Hepatocyte (in vitro differentiated cells): ENCODE results near the gene FOXN3. TPM values are rescaled to one million over a fixed set of nuclear protein-coding genes. Genes with fewer than 3 reads are reported as not detected.
A peak's percentile ranks its signal among the peaks of the same experiment; 100 is the strongest.

Experiments used
- DNase-seq: peaks from one replicate; pipeline ENCODE4 v3.0.0-alpha.2; 2016; ENCODE audit warnings: low spot score
- H2AFZ ChIP-seq: fragments of 200-600 bp; sonication (generic); 2 replicates; pipeline ENCODE4 v1.6.0; 2016; ENCODE audit warnings: antibody characterized with exemption, mild to moderate bottlenecking
- H3K27ac ChIP-seq: fragments of 200-600 bp; sonication (generic); 2 replicates; pipeline ENCODE4 v1.5.1; 2016; ENCODE audit warnings: mild to moderate bottlenecking
- H3K27me3 ChIP-seq: fragments of 200-600 bp; sonication (generic); 2 replicates; pipeline ENCODE4 v1.6.1; 2016
- H3K36me3 ChIP-seq: fragments of 200-600 bp; sonication (generic); replicated peaks from 2 replicates; pipeline ENCODE4 v1.5.1; 2016; ENCODE audit warnings: low read depth; ENCODE audit not compliant: insufficient read depth
- H3K4me1 ChIP-seq: fragments of 200-600 bp; sonication (generic); 2 replicates; pipeline ENCODE4 v1.5.1; 2016; ENCODE audit warnings: mild to moderate bottlenecking, moderate library complexity; ENCODE audit not compliant: insufficient read depth
- H3K4me2 ChIP-seq: fragments of 200-600 bp; sonication (generic); 2 replicates; pipeline ENCODE4 v1.6.0; 2016
- H3K4me3 ChIP-seq: fragments of 200-600 bp; sonication (generic); 2 replicates; pipeline ENCODE4 v1.5.1; 2016; ENCODE audit warnings: mild to moderate bottlenecking
- H3K79me2 ChIP-seq: fragments of 200-600 bp; sonication (generic); 2 replicates; pipeline ENCODE4 v1.6.0; 2017; ENCODE audit warnings: mild to moderate bottlenecking
- H3K9me2 ChIP-seq: fragments of 200-600 bp; sonication (generic); replicated peaks from 2 replicates; pipeline ENCODE4 v1.6.0; 2017; ENCODE audit warnings: mild to moderate bottlenecking; ENCODE audit not compliant: insufficient read depth
- H3K9me3 ChIP-seq: fragments of 200-600 bp; sonication (generic); 2 replicates; pipeline ENCODE4 v1.5.1; 2016; ENCODE audit warnings: low read depth, mild to moderate bottlenecking
- H4K20me1 ChIP-seq: fragments of 200-600 bp; sonication (generic); 2 replicates; pipeline ENCODE4 v1.6.0; 2016; ENCODE audit warnings: mild to moderate bottlenecking; ENCODE audit not compliant: insufficient read depth, poor library complexity, severe bottlenecking
- EZH2 ChIP-seq: fragments of 200-600 bp; sonication (generic); IDR thresholded peaks from 2 replicates; pipeline ENCODE4 v1.6.1; 2016; ENCODE audit warnings: antibody characterized with exemption, mild to moderate bottlenecking, borderline replicate concordance
- EZH2phosphoT487 ChIP-seq: fragments of 200-600 bp; sonication (generic); IDR thresholded peaks from one replicate; pipeline ENCODE4 v1.6.1; 2018; ENCODE audit warnings: antibody characterized with exemption, mild to moderate bottlenecking, low read depth, moderate library complexity; ENCODE audit not compliant: unreplicated experiment, severe bottlenecking
- WGBS: methylation state at CpG from one replicate; pipeline ENCODE4 v1.1.6; 2016; ENCODE audit warnings: low lambda C conversion rate; ENCODE audit errors: missing lambda C conversion rate; 5-methylcytosine and 5-hydroxymethylcytosine counted together
- polyA plus RNA-seq: library from polyadenylated mRNA; unstranded; fragments of >200 nt; fragmentation: Nextera tagmentation; extraction: Ambion mirVana; gene quantifications from 2 replicates; pipeline ENCODE4 v1.2.1, GENCODE V29; 2016
- total RNA-seq: library from RNA; depleted of rRNA; stranded (reverse); fragments of >200 nt; gene quantifications from 2 replicates; pipeline ENCODE4 v1.2.3, GENCODE V29; 2014
- TF ChIP-seq, protein P1 (sequence below): fragments of 200-600 bp; sonication (generic); IDR thresholded peaks from 2 replicates; pipeline ENCODE4 v1.5.1; 2016; ENCODE audit warnings: antibody characterized with exemption, mild to moderate bottlenecking; ENCODE audit not compliant: poor library complexity

The FOXN3 gene
- total and polyA plus RNA-seq, 2 experiments from 2014 or later = 42.2 to 47.6 TPM

DNA sequence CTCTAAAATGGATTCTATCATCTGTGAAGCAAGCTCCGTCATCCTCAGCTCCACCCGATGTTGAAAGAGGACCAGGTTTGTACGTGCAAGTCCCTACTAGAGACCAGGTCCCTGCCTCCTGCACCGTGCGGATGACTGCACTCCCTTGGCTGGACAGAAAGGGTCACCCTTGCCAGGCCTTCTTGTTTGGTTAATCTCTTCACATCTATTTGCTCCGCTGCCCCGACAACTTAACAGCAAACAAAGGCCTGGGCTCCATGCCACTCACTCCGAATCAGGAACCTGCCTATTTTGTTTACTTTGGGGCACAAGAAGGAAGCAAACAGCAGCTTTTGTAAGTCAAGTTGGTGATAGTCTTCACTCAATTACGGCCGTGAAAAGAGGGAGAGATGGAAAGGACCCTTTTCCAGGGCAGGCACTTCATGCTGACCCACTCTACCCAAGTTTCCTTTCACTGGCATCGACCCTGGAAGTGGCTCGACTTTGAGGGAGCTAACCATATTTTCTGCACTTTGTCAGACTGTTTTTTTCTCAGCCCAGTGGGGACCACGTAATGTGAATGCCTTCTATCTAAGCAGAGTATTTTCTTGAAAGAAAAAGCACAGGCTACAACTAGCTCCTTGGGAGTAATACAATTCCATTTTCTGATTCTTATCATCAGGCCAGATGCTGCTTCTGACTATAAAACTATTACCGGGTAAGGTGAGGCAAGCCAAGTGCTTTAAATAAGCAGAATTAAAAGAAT lies 202.6 kb downstream of the FOXN3 start:
- peak overlapping the region; percentile 39 for H3K4me2 ChIP-seq
- no peaks in the 10 kb centered on the region for H3K9me3 ChIP-seq
- H3K9me2 ChIP-seq = no peaks in the 10 kb centered on the region
- peaks cover 12% of the 10 kb centered on the region for H3K79me2 ChIP-seq
- peak overlapping the region; percentile 66 for H3K27ac ChIP-seq
- peak; percentile 40 for DNase-seq
- H3K4me3 ChIP-seq = peak overlapping the region; percentile 8
- H2AFZ ChIP-seq = no peak overlapping the region
- H4K20me1 ChIP-seq = no peaks in the 10 kb centered on the region
- no peaks in the 10 kb centered on the region for H3K27me3 ChIP-seq
- TF ChIP-seq EZH2 = no peak
- TF ChIP-seq, protein P1, sequence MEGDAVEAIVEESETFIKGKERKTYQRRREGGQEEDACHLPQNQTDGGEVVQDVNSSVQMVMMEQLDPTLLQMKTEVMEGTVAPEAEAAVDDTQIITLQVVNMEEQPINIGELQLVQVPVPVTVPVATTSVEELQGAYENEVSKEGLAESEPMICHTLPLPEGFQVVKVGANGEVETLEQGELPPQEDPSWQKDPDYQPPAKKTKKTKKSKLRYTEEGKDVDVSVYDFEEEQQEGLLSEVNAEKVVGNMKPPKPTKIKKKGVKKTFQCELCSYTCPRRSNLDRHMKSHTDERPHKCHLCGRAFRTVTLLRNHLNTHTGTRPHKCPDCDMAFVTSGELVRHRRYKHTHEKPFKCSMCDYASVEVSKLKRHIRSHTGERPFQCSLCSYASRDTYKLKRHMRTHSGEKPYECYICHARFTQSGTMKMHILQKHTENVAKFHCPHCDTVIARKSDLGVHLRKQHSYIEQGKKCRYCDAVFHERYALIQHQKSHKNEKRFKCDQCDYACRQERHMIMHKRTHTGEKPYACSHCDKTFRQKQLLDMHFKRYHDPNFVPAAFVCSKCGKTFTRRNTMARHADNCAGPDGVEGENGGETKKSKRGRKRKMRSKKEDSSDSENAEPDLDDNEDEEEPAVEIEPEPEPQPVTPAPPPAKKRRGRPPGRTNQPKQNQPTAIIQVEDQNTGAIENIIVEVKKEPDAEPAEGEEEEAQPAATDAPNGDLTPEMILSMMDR = peak; percentile 9
- H3K4me1 ChIP-seq = peaks cover 17% of the 10 kb centered on the region
- 61% methylated on average over 14 of the region's 14 CpGs for WGBS
- no peaks in the 10 kb centered on the region for H3K36me3 ChIP-seq

DNA sequence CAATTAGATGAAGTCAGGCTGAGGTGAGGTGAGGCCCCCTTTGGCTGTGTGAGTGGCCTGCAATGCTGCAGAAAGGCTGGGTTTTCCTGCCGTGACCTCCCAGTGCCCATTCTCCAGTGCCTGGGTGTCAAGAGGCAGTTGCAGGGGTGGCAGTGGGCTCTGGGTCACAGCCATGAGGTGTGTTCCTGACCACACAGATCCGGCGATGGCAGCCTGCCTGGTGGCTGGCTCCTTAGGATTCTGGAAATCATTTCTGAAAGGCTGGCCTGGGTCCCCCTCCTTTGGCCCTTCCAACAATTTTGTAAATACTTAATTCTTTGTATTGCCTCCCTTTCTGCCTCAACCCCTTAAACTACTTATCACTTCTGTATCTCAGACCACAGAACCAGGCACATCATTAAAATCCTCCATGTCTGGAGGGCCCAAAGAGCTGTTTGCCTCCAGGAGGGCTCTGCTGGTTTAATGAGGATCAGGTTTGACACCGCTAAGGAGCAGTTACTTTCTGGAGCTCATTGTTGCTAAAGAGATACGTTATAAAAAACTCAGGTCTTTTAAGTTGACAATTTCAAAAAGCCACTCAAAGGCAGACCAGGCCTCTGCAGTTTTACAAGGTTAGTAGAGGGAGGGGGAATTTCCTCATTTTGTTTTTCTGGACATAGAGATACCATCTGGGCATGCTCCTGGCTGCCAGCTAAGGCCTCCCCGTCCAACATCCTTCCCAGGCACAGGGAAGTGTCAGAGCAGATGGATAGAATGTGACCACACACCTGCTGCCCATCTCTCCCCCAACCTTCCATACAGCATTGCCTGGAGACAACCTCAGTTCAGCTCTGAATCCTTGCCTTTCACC lies 204.4 kb downstream of the FOXN3 start:
- no peaks in the 10 kb centered on the region for H3K36me3 ChIP-seq
- no peak overlapping the region for H3K27ac ChIP-seq
- 41% methylated on average over 6 of the region's 6 CpGs for WGBS
- DNase-seq = no peak
- H3K4me2 ChIP-seq = no peak overlapping the region
- peaks cover 17% of the 10 kb centered on the region for H3K4me1 ChIP-seq
- no peaks in the 10 kb centered on the region for H3K9me2 ChIP-seq
- H3K79me2 ChIP-seq = peaks cover 16% of the 10 kb centered on the region
- H3K4me3 ChIP-seq = no peak overlapping the region
- H4K20me1 ChIP-seq = no peaks in the 10 kb centered on the region
- H2AFZ ChIP-seq = no peak overlapping the region
- H3K9me3 ChIP-seq = no peaks in the 10 kb centered on the region
- TF ChIP-seq, protein P1 = no peak
- TF ChIP-seq EZH2phosphoT487 (no peak), EZH2 (no peak)
- no peaks in the 10 kb centered on the region for H3K27me3 ChIP-seq

DNA sequence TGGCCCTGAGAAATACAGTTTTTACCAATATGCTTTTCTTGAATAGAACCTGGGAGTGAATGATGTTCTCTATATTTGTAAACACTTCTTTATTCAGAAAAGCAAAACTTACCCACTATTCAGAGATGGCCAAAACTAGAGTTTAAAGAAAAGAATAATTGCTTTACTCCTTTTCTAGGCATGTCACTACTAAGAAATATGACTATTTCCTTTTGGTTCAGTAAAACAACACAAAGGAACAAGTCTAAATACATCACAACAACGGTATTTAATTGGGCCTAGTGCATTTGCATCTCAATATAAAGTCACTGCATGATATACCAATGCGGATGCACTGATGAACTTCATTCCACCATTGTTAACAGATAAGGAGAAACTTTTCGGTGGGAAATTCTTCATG lies 207.5 kb downstream of the FOXN3 start:
- no peak for TF ChIP-seq EZH2phosphoT487
- no peak for TF ChIP-seq EZH2
- TF ChIP-seq, protein P1 = no peak
- Histone ChIP-seq H3K9me2 (no peaks in the 10 kb centered on the region), H3K4me1 (peaks cover 5% of the 10 kb centered on the region), H4K20me1 (no peaks in the 10 kb centered on the region), H2AFZ (no peak overlapping the region), H3K27me3 (no peaks in the 10 kb centered on the region), H3K9me3 (no peaks in the 10 kb centered on the region), H3K79me2 (peaks cover 32% of the 10 kb centered on the region), H3K4me3 (no peak overlapping the region), H3K4me2 (no peak overlapping the region), H3K36me3 (no peaks in the 10 kb centered on the region), H3K27ac (no peak overlapping the region)
- WGBS = 94% methylated on average over 3 of the region's 3 CpGs
- DNase-seq = no peak
